ENCODE results near the gene ELAVL3.
"Not testable (repeated sequence)": the region's sequence is repeated elsewhere in the genome, so short reads cannot be mapped to it uniquely, and the experiment has no call there.

Gene ELAVL3

GRCh38 chr19:11406703-11407236, 74.1 kb downstream of the ELAVL3 start:
- not testable (repeated sequence) for DNase-seq (ENCODE audit: low spot score)

DNA sequence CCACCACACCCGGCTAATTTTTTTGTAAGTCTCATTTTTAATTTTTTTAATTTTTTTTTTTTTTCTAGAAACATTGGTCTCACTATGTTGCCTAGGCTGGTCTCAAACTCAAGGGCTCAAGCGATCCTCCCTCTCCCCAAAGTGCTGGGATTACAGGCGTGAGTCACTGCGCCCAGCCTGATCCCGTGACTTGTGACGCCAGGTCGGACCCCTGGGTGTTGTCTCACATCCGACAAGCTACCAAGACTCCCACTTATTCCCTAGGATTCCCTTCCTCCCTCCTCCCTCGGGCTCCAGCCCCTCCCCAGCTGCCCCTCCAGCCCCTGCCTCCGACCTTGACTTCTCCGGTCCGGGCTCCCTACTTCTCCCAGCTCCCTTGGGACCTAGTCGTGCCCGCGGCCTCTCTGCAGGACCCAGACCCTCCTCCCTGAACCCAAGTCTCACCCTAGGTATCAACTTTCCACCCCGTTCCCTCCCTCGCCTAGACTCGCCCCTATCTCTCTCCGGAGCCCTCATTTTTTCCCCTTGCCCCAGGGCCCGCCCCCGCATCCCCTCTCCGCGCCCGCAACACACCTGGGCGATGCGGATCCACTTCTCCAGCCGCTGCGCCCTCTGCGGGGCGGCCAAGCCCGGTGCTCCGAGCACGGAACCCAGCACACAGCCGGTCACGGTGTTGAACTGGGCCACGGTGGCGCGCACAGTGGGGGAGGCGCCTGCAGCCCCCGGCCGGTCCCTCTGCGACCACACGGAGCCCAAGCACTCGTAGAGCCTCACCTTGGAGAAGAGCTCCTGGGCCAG, 74.8 kb downstream of the ELAVL3 start:
- DNase-seq (ENCODE audit: low spot score), result no peak

DNA sequence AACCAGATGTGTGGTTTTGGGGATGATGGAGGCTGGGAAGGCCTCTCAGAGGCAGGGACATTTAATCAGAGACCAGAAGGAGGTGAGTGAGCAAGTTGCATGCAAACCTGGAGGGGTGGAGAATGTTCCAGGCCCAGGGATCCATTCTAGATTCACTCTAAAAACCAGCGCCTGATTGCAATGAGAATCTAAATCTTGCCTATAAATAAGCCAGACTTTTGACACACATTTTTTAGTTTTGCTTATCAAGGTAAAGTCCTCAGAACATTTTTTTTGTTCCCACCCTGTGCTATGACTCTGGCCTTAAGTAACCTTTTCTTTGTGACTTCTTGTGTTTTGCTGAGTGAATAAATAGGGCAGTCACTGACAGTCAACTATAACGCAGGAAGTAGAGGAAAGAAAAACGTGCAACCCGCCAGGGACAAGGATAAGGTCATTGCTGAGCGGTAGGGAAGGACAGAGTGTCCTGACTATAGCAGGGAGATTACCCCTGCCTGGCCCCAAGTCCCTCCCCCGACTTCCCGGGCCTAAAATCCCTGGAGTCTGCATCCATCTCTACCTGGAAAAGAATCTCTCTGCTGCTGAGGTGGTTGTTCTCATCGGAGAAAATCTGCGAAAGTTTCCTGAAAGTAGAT, 76.1 kb downstream of the ELAVL3 start:
- no peak for DNase-seq (ENCODE audit: low spot score)

- no peak for DNase-seq (ENCODE audit: low spot score)
These were observed 78.9 kb downstream of the ELAVL3 start for GRCh38 chr19:11401808-11402543.

Data from SW480 (cell line).